CD14-positive monocyte (primary cell): ENCODE measurements around the gene SLC9A8. TPM values are rescaled to one million over a fixed set of nuclear protein-coding genes. Genes with fewer than 3 reads are reported as not detected.
A peak's percentile ranks its signal among the peaks of the same experiment; 100 is the strongest.

Experiments
- DNase-seq, 3 donors: peaks; one replicate each; pipeline ENCODE4 v3.0.0-alpha.2; 2011 to 2022
- H2AFZ ChIP-seq: 2 replicates; pipeline ENCODE4 v1.6.0; 2012; ENCODE audit warnings: mild to moderate bottlenecking, low read depth, low read length, inconsistent platforms; ENCODE audit not compliant: insufficient read depth, poor library complexity, severe bottlenecking
- H3K27ac ChIP-seq, 2 donors: 1 replicate in 1 of 2; 2 replicates in 1 of 2; pipeline ENCODE4 v1.5.1; 2012 to 2013; ENCODE audit warnings: low read length in 2 of 2, control low read depth in 1 of 2, inconsistent platforms in 1 of 2, low read depth in 1 of 2, mild to moderate bottlenecking in 1 of 2
- H3K27me3 ChIP-seq, 2 donors: one replicate each; pipeline versions ENCODE4 v1.6.0 to v1.6.1; 2011 to 2013; ENCODE audit warnings: low read length in 2 of 2; ENCODE audit not compliant: control insufficient read depth in 2 of 2, insufficient read depth in 2 of 2
- H3K36me3 ChIP-seq, 2 donors: replicated peaks in 1 of 2; 1 replicate in 1 of 2; 2 replicates in 1 of 2; pipeline versions ENCODE4 v1.5.1 to v1.6.1; 2012 to 2013; ENCODE audit warnings: low read length in 2 of 2, control low read depth in 1 of 2, inconsistent platforms in 1 of 2, mild to moderate bottlenecking in 1 of 2; ENCODE audit not compliant: insufficient read depth in 2 of 2, control insufficient read depth in 1 of 2
- H3K4me1 ChIP-seq, 2 donors: 1 replicate in 1 of 2; 2 replicates in 1 of 2; pipeline versions ENCODE4 v1.5.1 to v1.6.1; 2012 to 2013; ENCODE audit warnings: low read length in 2 of 2, control low read depth in 1 of 2, inconsistent platforms in 1 of 2, mild to moderate bottlenecking in 1 of 2, moderate library complexity in 1 of 2; ENCODE audit not compliant: insufficient read depth in 2 of 2, control insufficient read depth in 1 of 2
- H3K4me2 ChIP-seq: replicated peaks from 2 replicates; pipeline ENCODE3; 2012; ENCODE audit warnings: low read length, moderate library complexity, mild to moderate bottlenecking; ENCODE audit not compliant: poor library complexity, severe bottlenecking; ENCODE audit errors: extremely low read depth
- H3K4me3 ChIP-seq, 3 experiments: fragments of 200-600 bp in 1 of 3; sonication (generic) in 1 of 3; replicated peaks in 1 of 3; 1 replicate in 2 of 3; 2 replicates in 1 of 3; pipeline ENCODE4 v1.5.1; 2011 to 2013; ENCODE audit warnings: low read length in 3 of 3, mild to moderate bottlenecking in 3 of 3, control low read depth in 2 of 3, low read depth in 2 of 3, inconsistent platforms in 1 of 3, moderate library complexity in 1 of 3
- H3K79me2 ChIP-seq: 2 replicates; pipeline ENCODE4 v1.6.0; 2012; ENCODE audit warnings: mild to moderate bottlenecking, control low read depth, inconsistent platforms, low read length, moderate library complexity; ENCODE audit not compliant: insufficient read depth
- H3K9ac ChIP-seq: 2 replicates; pipeline ENCODE4 v1.6.0; 2017; ENCODE audit warnings: low read length, mild to moderate bottlenecking; ENCODE audit not compliant: insufficient read depth, poor library complexity, severe bottlenecking
- H3K9me3 ChIP-seq, 2 donors: replicated peaks in 1 of 2; 1 replicate in 1 of 2; 2 replicates in 1 of 2; pipeline versions ENCODE4 v1.5.1 to v1.6.1; 2012 to 2013; ENCODE audit warnings: low read length in 2 of 2, control low read depth in 1 of 2; ENCODE audit not compliant: control insufficient read depth in 1 of 2, insufficient read depth in 1 of 2
- H4K20me1 ChIP-seq: 2 replicates; pipeline ENCODE4 v1.6.0; 2012; ENCODE audit warnings: mild to moderate bottlenecking, low read length, control low read depth, moderate library complexity; ENCODE audit not compliant: insufficient read depth
- H3K27ac Mint-ChIP-seq, 7 donors: one replicate each; pipeline ENCODE4 v1.8.0; 2020; ENCODE audit warnings: mild to moderate bottlenecking in 7 of 7, mixed read lengths in 7 of 7, moderate library complexity in 6 of 7, inconsistent platforms in 2 of 7
- H3K27me3 Mint-ChIP-seq, 3 donors: one replicate each; pipeline ENCODE4 v1.8.0; 2021 to 2022; ENCODE audit warnings: low read depth in 3 of 3, mild to moderate bottlenecking in 3 of 3, mixed read lengths in 3 of 3, moderate library complexity in 3 of 3, inconsistent platforms in 1 of 3
- H3K36me3 Mint-ChIP-seq, 2 donors: one replicate each; pipeline ENCODE4 v1.8.0; 2020; ENCODE audit warnings: mixed read lengths in 2 of 2, inconsistent platforms in 1 of 2, mild to moderate bottlenecking in 1 of 2
- H3K4me1 Mint-ChIP-seq: one replicate; pipeline ENCODE4 v1.8.0; 2020; ENCODE audit warnings: mild to moderate bottlenecking, mixed read lengths
- H3K4me3 Mint-ChIP-seq, 2 donors: one replicate each; pipeline ENCODE4 v1.8.0; 2020; ENCODE audit warnings: mild to moderate bottlenecking in 2 of 2, mixed read lengths in 2 of 2, moderate library complexity in 1 of 2
- H3K9me3 Mint-ChIP-seq, 7 donors: one replicate each; pipeline ENCODE4 v1.8.0; 2020 to 2022; ENCODE audit warnings: mixed read lengths in 7 of 7, mild to moderate bottlenecking in 6 of 7, moderate library complexity in 6 of 7, inconsistent platforms in 2 of 7
- CTCF ChIP-seq: fragments of 200-600 bp; IDR thresholded peaks from one replicate; pipeline ENCODE4 v1.8.0; 2022; ENCODE audit warnings: antibody characterized with exemption, mild to moderate bottlenecking
- WGBS: methylation state at CpG from one replicate; pipeline ENCODE4 v1.1.5; 2013; ENCODE audit warnings: missing lambda C conversion rate; ENCODE audit not compliant: insufficient coverage; 5-methylcytosine and 5-hydroxymethylcytosine counted together
- intact Hi-C, 2 donors: fragments of 100-400 bp; cut with micrococcal nuclease; formaldehyde crosslinking; loops; one replicate each; pipeline versions ENCODE4 v1.15.0 to v1.15.1; 2023
- polyA plus RNA-seq, 3 donors: library from polyadenylated mRNA; depleted of rRNA in 1 of 3; unstranded in 2 of 3; stranded (reverse) in 1 of 3; fragments of 300-500 nt in 2 of 3; fragments of >200 nt in 1 of 3; fragmentation: Illumina TruSeq in 2 of 3; gene quantifications; 1 replicate in 2 of 3; 2 replicates in 1 of 3; pipeline ENCODE4 v1.2.3, GENCODE V29; 2012 to 2021

Gene SLC9A8
- polyA plus RNA-seq, 3 donors = 3.0 to 14.6 (median 3.3) TPM

- intact Hi-C loops = no loop called here
- H3K27ac Mint-ChIP-seq = peak overlapping the region in 3 of 7 donors; percentile 33 to 89 (median 58)
- peaks cover 0 to 16% of the 10 kb centered on the region in 2 donors for H3K36me3 Mint-ChIP-seq
- H3K9me3 Mint-ChIP-seq = peaks cover 0 to 5% (median 0%) of the 10 kb centered on the region in 7 donors
- no peak for TF ChIP-seq CTCF
- peaks cover 12 to 20% (median 17%) of the 10 kb centered on the region in 3 donors for H3K27me3 Mint-ChIP-seq
- Histone ChIP-seq H3K27me3 (peaks cover 3 to 5% of the 10 kb centered on the region in 2 donors), H3K9ac (no peak overlapping the region), H4K20me1 (no peaks in the 10 kb centered on the region), H3K4me3 (no peak overlapping the region), H3K36me3 (no peaks in the 10 kb centered on the region), H3K4me1 (peaks cover 46 to 59% of the 10 kb centered on the region in 2 donors), H3K9me3 (no peaks in the 10 kb centered on the region), H3K27ac (no peak overlapping the region), H3K4me2 (no peak overlapping the region), H3K79me2 (no peaks in the 10 kb centered on the region), H2AFZ (no peak overlapping the region)
- peaks cover 51% of the 10 kb centered on the region for H3K4me1 Mint-ChIP-seq
- whole genome bisulfite sequencing = 91% methylated on average over 1 of the region's 4 CpGs
- peak overlapping the region in 1 of 2 donors; percentile 55 for H3K4me3 Mint-ChIP-seq
- no peak for DNase-seq
Observed at GRCh38 chr20:49798718-49799117, 13.9 kb upstream of the SLC9A8 start.

DNA sequence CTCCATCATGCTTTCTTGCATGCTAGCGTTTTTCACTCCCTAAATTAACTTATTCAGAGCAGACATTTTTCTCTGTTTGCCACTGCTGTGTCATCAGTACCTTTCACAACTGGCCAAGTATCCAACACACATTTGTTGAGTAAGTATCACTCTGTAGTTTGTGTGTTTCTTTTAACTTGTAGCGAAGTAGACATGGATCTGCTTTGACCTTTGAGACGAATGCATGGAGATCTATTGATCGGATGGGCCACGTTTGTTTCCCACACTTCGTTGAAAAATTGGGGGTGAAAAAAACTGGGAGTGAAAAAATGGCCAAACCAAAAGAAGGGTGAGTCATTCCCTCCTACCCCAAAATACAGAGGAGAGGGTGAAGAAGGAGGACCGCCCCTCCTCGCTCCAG, 12.9 kb upstream of the SLC9A8 start:
- Histone ChIP-seq H2AFZ (no peak overlapping the region), H3K9ac (no peak overlapping the region), H4K20me1 (no peaks in the 10 kb centered on the region), H3K27me3 (peaks cover 3 to 5% of the 10 kb centered on the region in 2 donors), H3K9me3 (no peaks in the 10 kb centered on the region), H3K4me1 (peaks cover 36 to 49% of the 10 kb centered on the region in 2 donors), H3K79me2 (no peaks in the 10 kb centered on the region), H3K36me3 (no peaks in the 10 kb centered on the region), H3K4me2 (no peak overlapping the region), H3K4me3 (no peak overlapping the region), H3K27ac (no peak overlapping the region)
- Mint-ChIP-seq H3K9me3 (peaks cover 0 to 5% (median 0%) of the 10 kb centered on the region in 7 donors), H3K36me3 (peaks cover 0 to 15% of the 10 kb centered on the region in 2 donors), H3K27ac (peak overlapping the region in 6 of 7 donors; percentile 1 to 88 (median 81)), H3K27me3 (peaks cover 15 to 20% (median 17%) of the 10 kb centered on the region in 3 donors), H3K4me1 (peaks cover 41% of the 10 kb centered on the region), H3K4me3 (peak overlapping the region in 1 of 2 donors; percentile 35)
- peak in 2 of 3 donors; percentile 53 to 61 for DNase-seq
- TF ChIP-seq CTCF = no peak
- intact Hi-C loops = loop anchor here in 1 of 2 donors (1.0 kb wide), 2 partner anchors 7 to 13 kb away; partner anchors contain the start of gene SLC9A8
- WGBS = 73% methylated on average over 3 of the region's 8 CpGs
